Kidney (tissue), 14 donors: ENCODE measurements around the gene NR3C2. TPM values are rescaled to one million over a fixed set of nuclear protein-coding genes. Genes with fewer than 3 reads are reported as not detected.
"Not testable (repeated sequence)": the region's sequence is repeated elsewhere in the genome, so short reads cannot be mapped to it uniquely, and the experiment has no call there.

ENCODE experiments used
- DNase-seq, 5 donors: peaks; one replicate each; pipeline ENCODE4 v3.0.0-alpha.2; 2013 to 2020
- FAIRE-seq: peaks from 2 replicates; lab custom pipeline; 2012; peaks lifted over from hg19 to GRCh38; lab: Jason Lieb, UNC
- H3K27ac ChIP-seq, 2 donors: one replicate each; pipeline ENCODE4 v1.7.0; 2013; ENCODE audit warnings: low read depth in 2 of 2, low read length in 2 of 2, inconsistent platforms in 1 of 2
- H3K27me3 ChIP-seq: one replicate; pipeline ENCODE4 v1.7.1; 2013; ENCODE audit warnings: low read length, inconsistent platforms; ENCODE audit not compliant: control insufficient read depth, insufficient read depth
- H3K36me3 ChIP-seq, 3 donors: one replicate each; pipeline versions ENCODE4 v1.7.0 to v1.7.1; 2013; ENCODE audit warnings: low read length in 3 of 3, control low read depth in 1 of 3, inconsistent platforms in 1 of 3; ENCODE audit not compliant: insufficient read depth in 3 of 3, control insufficient read depth in 2 of 3
- H3K4me1 ChIP-seq, 3 donors: one replicate each; pipeline versions ENCODE4 v1.7.0 to v1.7.1; 2013; ENCODE audit warnings: low read length in 3 of 3, inconsistent platforms in 1 of 3, low read depth in 1 of 3; ENCODE audit not compliant: control insufficient read depth in 2 of 3, insufficient read depth in 2 of 3
- H3K4me3 ChIP-seq, 3 donors: one replicate each; pipeline versions ENCODE4 v1.7.0 to v1.8.1; 2013; ENCODE audit warnings: low read length in 3 of 3, control low read depth in 1 of 3, inconsistent platforms in 1 of 3
- H3K9ac ChIP-seq, 3 donors: one replicate each; pipeline versions ENCODE4 v1.7.0 to v1.7.1; 2013; ENCODE audit warnings: low read length in 3 of 3, control low read depth in 1 of 3, inconsistent platforms in 1 of 3
- H3K9me3 ChIP-seq, 3 donors: one replicate each; pipeline versions ENCODE4 v1.7.0 to v1.7.1; 2013; ENCODE audit warnings: low read length in 3 of 3, control low read depth in 1 of 3, inconsistent platforms in 1 of 3; ENCODE audit not compliant: control insufficient read depth in 2 of 3, insufficient read depth in 1 of 3
- intact Hi-C: fragments of 100-400 bp; cut with DNase I; formaldehyde crosslinking; loops from one replicate; pipeline ENCODE4 v1.11.1; 2022
- polyA plus RNA-seq: library from polyadenylated mRNA; stranded (reverse); fragments of 350-450 nt; fragmentation: Illumina TruSeq; extraction: RNeasy Lipid Tissue Mini Kit (QIAGEN cat#74804); gene quantifications from one replicate; pipeline ENCODE4 v1.2.3, GENCODE V29; 2014; ENCODE audit warnings: low read depth, low replicate concordance; ENCODE audit not compliant: insufficient read depth
- total RNA-seq: library from RNA; stranded (reverse); fragmentation: NEBNext Ultra II Directional; extraction: Animal tissue kit (Norgen Biotek cat#: 25700); gene quantifications from one replicate; pipeline ENCODE4 v1.2.1, GENCODE V29; 2021
- TF ChIP-seq, protein P1 (sequence below): IDR thresholded peaks from 3 replicates; pipeline ENCODE4 v1.5.1; 2012; ENCODE audit warnings: mild to moderate bottlenecking, moderate library complexity, borderline replicate concordance; ENCODE audit not compliant: insufficient read depth; ENCODE audit errors: extremely low read depth
- donor health status: control.
- donor health status: control.
- donor health status: control.
- donor health status: control.
- donor health status: control.
- donor health status: DM: yes; HTN: yes; CAD: no.
- donor health status: Normal renal cell carcinoma (clear cell type).

The NR3C2 gene
- total and polyA plus RNA-seq, 2 donors from 2014 or later = 8.7 to 43.4 TPM

DNA sequence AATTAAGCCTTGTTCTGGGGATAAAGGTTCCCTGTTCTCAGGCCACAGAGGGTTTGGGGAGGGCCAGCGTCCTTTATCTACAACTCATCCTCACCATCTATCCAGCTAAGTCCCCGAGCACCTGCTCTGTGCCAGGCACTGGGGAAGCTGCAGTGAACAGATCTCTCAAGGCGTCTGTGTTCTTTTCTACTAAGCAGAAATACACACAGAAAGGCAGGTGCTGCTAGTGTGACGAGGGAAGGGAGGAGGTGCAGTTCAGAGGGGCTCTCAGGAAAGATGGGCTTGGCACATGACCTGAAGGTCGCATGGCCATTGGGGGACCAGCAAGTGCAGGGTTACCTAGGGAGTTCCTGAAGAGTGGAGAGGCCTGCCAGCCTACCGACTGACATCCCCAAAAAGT is 352.2 kb downstream of the NR3C2 start:
- DNase-seq = no peak
- Histone ChIP-seq H3K4me1 (no peaks in the 10 kb centered on the region), H3K9me3 (no peaks in the 10 kb centered on the region)

GRCh38 chr4:148089624-148090023 is 352.6 kb downstream of the NR3C2 start:
- Histone ChIP-seq H3K4me3 (no peak overlapping the region), H3K4me1 (no peaks in the 10 kb centered on the region), H3K9me3 (no peaks in the 10 kb centered on the region), H3K27ac (no peak overlapping the region), H3K36me3 (no peaks in the 10 kb centered on the region), H3K9ac (no peak overlapping the region), H3K27me3 (no peaks in the 10 kb centered on the region)
- TF ChIP-seq, protein P1, sequence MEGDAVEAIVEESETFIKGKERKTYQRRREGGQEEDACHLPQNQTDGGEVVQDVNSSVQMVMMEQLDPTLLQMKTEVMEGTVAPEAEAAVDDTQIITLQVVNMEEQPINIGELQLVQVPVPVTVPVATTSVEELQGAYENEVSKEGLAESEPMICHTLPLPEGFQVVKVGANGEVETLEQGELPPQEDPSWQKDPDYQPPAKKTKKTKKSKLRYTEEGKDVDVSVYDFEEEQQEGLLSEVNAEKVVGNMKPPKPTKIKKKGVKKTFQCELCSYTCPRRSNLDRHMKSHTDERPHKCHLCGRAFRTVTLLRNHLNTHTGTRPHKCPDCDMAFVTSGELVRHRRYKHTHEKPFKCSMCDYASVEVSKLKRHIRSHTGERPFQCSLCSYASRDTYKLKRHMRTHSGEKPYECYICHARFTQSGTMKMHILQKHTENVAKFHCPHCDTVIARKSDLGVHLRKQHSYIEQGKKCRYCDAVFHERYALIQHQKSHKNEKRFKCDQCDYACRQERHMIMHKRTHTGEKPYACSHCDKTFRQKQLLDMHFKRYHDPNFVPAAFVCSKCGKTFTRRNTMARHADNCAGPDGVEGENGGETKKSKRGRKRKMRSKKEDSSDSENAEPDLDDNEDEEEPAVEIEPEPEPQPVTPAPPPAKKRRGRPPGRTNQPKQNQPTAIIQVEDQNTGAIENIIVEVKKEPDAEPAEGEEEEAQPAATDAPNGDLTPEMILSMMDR = no peak
- intact Hi-C loops = no loop called here
- DNase-seq (no peak), FAIRE-seq (no peak)

More for the DNA sequence above, 352.2 kb downstream of the NR3C2 start:
- FAIRE-seq = no peak
- Histone ChIP-seq H3K4me3 (no peak overlapping the region), H3K27ac (no peak overlapping the region), H3K27me3 (no peaks in the 10 kb centered on the region), H3K9ac (no peak overlapping the region), H3K36me3 (no peaks in the 10 kb centered on the region)
- intact Hi-C loops = no loop called here
- TF ChIP-seq, protein P1 = no peak

DNA sequence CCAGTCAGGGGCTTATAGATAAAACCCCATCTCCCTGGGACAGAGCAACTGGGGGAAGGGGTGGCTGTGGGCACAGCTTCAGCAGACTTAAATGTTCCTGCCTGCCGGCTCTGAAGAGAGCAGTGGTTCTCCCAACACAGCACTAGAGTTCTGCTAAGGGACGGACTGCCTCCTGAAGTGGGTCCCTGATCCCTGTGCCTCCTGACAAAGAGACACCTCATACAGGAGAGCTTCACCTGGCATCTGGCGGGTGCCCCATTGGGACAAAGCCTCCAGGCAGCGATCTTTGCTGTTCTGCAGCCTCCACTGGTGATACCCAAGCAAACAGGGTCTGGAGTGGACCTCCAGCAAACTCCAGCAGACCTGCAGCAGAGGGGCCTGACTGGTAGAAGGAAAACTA is 359.1 kb downstream of the NR3C2 start:
- H3K4me3 ChIP-seq, H3K27me3 ChIP-seq, intact Hi-C loops, H3K4me1 ChIP-seq, FAIRE-seq, H3K9me3 ChIP-seq, H3K9ac ChIP-seq, H3K27ac ChIP-seq: not testable (repeated sequence)
- peak in 1 of 5 donors; percentile 14 for DNase-seq
- H3K36me3 ChIP-seq = peaks cover 0 to 22% (median 6%) of the 10 kb centered on the region in 3 donors

- intact Hi-C loops = no loop called here
- Histone ChIP-seq H3K4me3 (no peak overlapping the region), H3K9me3 (no peaks in the 10 kb centered on the region), H3K27ac (no peak overlapping the region), H3K27me3 (no peaks in the 10 kb centered on the region), H3K36me3 (peaks cover 0 to 25% (median 10%) of the 10 kb centered on the region in 3 donors), H3K9ac (no peak overlapping the region), H3K4me1 (no peaks in the 10 kb centered on the region)
- peak in 1 of 5 donors; percentile 21 for DNase-seq
- FAIRE-seq = no peak
- TF ChIP-seq, protein P1 = no peak
Measured at GRCh38 chr4:148081745-148082144, 360.5 kb downstream of the NR3C2 start.
